Pancreas (tissue), 10 donors: Measurements from ENCODE around the gene ANGEL2. TPM values are rescaled to one million over a fixed set of nuclear protein-coding genes. Genes with fewer than 3 reads are reported as not detected.
A peak's percentile ranks its signal among the peaks of the same experiment; 100 is the strongest.

ENCODE experiments used
- ATAC-seq, 4 donors: fragments of 200-7000 bp; cut with Tn5 transposase; one replicate each; pipeline versions ENCODE4 v1.8.0 to v1.9.1; 2020; ENCODE audit warnings: mild to moderate bottlenecking in 4 of 4, moderate library complexity in 4 of 4
- DNase-seq, 6 donors: peaks; one replicate each; pipeline ENCODE4 v3.0.0-alpha.2; 2020
- FAIRE-seq: peaks from 2 replicates; lab custom pipeline; 2012; peaks lifted over from hg19 to GRCh38; lab: Jason Lieb, UNC
- H3K27ac ChIP-seq, 4 donors: fragments of 200-600 bp; sonication (generic); 1 replicate in 3 of 4; 2 replicates in 1 of 4; pipeline versions ENCODE4 v1.5.0 to v1.8.0; 2020
- H3K27me3 ChIP-seq, 4 donors: fragments of 200-600 bp; one replicate each; pipeline ENCODE4 v1.8.0; 2021
- H3K36me3 ChIP-seq, 3 donors: fragments of 200-600 bp; sonication (generic) in 1 of 3; one replicate each; pipeline versions ENCODE4 v1.5.0 to v1.8.0; 2020 to 2021
- H3K4me1 ChIP-seq, 3 donors: fragments of 200-600 bp; one replicate each; pipeline ENCODE4 v1.8.0; 2021
- H3K4me3 ChIP-seq, 4 donors: fragments of 200-600 bp; sonication (generic) in 2 of 4; one replicate each; pipeline versions ENCODE4 v1.5.0 to v1.8.0; 2020 to 2021
- H3K9me3 ChIP-seq, 4 donors: fragments of 200-600 bp; one replicate each; pipeline ENCODE4 v1.8.0; 2021
- WGBS, 2 donors: extraction: QIAGEN DNeasy Blood & Tissue Kit; methylation state at CpG; one replicate each; pipeline ENCODE4 v1.1.7; 2013; 5-methylcytosine and 5-hydroxymethylcytosine counted together
- intact Hi-C, 3 donors: fragments of 100-400 bp; cut with DNase I; formaldehyde crosslinking; loops; one replicate each; pipeline versions ENCODE4 v1.11.1 to v1.14.2; 2022
- polyA plus RNA-seq, 2 donors: library from polyadenylated mRNA; stranded (reverse); fragments of 200-250 nt; gene quantifications; one replicate each; pipeline ENCODE4 v1.2.3, GENCODE V29; 2013
- total RNA-seq, 6 donors: library from RNA; stranded (reverse); fragmentation: NEBNext Ultra II Directional in 4 of 6; extraction: Animal tissue kit (Norgen Biotek cat#: 25700) in 4 of 6; gene quantifications; one replicate each; pipeline versions ENCODE4 v1.2.1 to v1.2.4, GENCODE V29; 2021 to 2023
- TF ChIP-seq, protein P1 (sequence below), 4 donors: fragments of 200-600 bp; sonication (generic) in 3 of 4; IDR thresholded peaks; one replicate each; pipeline versions ENCODE4 v1.5.0 to v1.8.0; 2021; ENCODE audit warnings: antibody characterized with exemption in 4 of 4
- donor health status: healthy with polysubstance abuse.
- donor health status: DM: no; HTN: no; CAD: no; lungs with moderate emphysema.
- donor health status: DM: no; HTN: no; CAD: no.
- donor health status: control.
- donor health status: control.
- donor health status: Bipolar disorder and iron deficiency.
- donor health status: DM: yes; HTN: yes; CAD: no.
- donor health status: DM: no; HTN: no; CAD: no.
- donor health status: DM: no; HTN: no; CAD: no.
- donor health status: DM: yes; HTN: yes; CAD: no.

The ANGEL2 gene
- total and polyA plus RNA-seq, 8 donors, result 9.8 to 17.2 (median 11.8) TPM

DNA sequence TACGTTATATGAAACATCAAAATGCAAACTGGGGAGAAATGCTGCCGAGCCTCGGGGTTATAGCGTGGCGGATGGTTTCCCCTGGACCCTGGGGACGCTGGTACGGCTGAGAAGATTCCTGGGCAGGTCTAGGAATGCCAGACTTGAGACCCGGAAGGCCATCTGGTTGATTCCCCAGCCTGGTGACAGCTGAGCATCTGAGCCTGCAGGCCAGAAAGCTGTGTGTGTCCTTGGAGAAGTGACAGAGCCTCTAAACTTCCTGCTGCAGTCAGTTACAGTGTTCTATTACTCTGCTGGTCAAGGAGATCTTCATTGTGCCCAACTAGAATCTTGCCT, 63.1 kb downstream of the ANGEL2 start:
- Histone ChIP-seq H3K27ac (no peak overlapping the region), H3K9me3 (no peaks in the 10 kb centered on the region), H3K27me3 (no peaks in the 10 kb centered on the region), H3K4me1 (no peaks in the 10 kb centered on the region), H3K4me3 (no peak overlapping the region), H3K36me3 (no peaks in the 10 kb centered on the region)
- DNase-seq (no peak), FAIRE-seq (no peak), ATAC-seq (no peak)
- TF ChIP-seq, protein P1, sequence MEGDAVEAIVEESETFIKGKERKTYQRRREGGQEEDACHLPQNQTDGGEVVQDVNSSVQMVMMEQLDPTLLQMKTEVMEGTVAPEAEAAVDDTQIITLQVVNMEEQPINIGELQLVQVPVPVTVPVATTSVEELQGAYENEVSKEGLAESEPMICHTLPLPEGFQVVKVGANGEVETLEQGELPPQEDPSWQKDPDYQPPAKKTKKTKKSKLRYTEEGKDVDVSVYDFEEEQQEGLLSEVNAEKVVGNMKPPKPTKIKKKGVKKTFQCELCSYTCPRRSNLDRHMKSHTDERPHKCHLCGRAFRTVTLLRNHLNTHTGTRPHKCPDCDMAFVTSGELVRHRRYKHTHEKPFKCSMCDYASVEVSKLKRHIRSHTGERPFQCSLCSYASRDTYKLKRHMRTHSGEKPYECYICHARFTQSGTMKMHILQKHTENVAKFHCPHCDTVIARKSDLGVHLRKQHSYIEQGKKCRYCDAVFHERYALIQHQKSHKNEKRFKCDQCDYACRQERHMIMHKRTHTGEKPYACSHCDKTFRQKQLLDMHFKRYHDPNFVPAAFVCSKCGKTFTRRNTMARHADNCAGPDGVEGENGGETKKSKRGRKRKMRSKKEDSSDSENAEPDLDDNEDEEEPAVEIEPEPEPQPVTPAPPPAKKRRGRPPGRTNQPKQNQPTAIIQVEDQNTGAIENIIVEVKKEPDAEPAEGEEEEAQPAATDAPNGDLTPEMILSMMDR (IDR thresholded peaks at IDR 0.05), result no peak
- WGBS, 2 donors, result 70 to 76% methylated on average over 8 of the region's 8 CpGs
- intact Hi-C loops, result no loop called here

DNA sequence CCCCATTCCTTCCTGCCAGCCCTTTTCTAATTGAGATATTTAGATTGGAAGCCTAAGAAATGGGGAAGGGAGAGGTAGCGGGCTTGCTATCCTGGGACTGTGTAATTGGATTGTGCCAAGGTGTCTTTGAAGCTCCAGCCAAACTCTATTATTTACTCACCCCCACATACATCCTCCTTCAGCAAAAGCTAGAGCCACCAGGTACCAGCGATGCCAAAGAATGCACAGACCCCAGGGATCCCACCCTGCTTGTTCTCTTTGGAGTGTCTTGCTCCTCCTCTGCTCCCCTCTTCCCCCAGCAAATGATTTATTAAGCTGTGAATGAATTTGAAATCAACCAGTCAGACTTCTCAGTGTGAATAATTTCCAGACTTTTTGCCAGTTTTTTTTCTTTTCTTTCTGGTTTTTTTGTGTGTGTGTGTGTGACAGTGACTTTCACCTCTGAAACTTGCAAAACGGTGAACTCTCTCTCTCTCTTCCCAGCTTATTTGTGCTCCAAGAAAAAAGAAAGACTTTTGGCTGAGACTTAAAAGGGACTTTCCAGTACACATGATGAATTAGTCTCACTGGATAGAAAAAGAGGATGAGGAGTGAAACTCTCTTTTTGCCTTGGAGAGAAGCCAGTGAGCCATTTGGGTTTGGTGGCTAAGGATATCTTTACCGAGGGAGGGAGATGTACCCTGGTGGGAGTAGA, 63.6 kb downstream of the ANGEL2 start:
- Histone ChIP-seq H3K4me1 (no peaks in the 10 kb centered on the region), H3K27ac (no peak overlapping the region), H3K4me3 (no peak overlapping the region), H3K27me3 (no peaks in the 10 kb centered on the region), H3K9me3 (no peaks in the 10 kb centered on the region), H3K36me3 (no peaks in the 10 kb centered on the region)
- TF ChIP-seq, protein P1 (IDR thresholded peaks at IDR 0.05), result no peak
- intact Hi-C loops, result no loop called here
- FAIRE-seq, result no peak
- no peak for ATAC-seq
- DNase-seq, result no peak
- 41 to 44% methylated on average over 4 of the region's 4 CpGs for WGBS, 2 donors

DNA sequence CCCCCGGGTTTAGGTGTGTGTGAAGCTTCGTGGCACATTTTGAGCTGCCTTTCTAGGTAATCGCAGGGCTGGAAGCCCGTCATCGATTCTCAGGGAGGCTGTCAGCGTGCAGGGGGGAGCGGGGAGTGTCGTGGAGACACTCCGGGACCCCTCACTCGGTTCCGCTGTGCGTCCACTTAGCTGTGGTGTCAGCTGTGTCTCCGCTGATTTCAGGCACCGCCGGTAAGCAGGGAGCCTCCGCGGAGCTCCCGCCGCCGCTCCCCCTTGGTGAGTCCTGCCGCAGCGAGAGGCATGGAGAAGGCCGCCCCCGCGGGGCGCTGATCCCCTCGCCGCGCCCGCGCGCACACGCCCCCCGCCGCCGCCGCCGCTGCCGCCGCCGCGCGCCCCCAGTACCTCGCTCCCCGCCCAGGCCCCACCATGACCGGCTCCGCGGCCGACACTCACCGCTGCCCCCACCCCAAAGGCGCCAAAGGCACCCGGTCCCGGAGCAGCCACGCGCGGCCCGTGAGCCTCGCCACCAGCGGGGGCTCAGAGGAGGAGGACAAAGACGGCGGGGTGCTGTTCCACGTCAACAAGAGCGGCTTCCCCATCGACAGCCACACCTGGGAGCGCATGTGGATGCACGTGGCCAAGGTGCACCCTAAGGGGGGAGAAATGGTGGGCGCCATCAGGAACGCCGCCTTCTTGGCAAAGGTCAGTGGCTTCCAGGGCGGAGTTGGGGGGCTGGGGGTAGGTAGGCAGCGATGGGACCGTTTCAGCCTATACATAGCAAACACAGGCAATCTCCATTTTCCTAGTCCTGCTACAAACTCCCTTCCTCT, 64.3 kb downstream of the ANGEL2 start:
- ATAC-seq (peak in 2 of 4 donors; percentile 19 to 25), FAIRE-seq (no peak), DNase-seq (peak in 3 of 6 donors; percentile 20 to 62 (median 60))
- H3K4me1 ChIP-seq, result no peaks in the 10 kb centered on the region
- TF ChIP-seq, protein P1 (IDR thresholded peaks at IDR 0.05), result no peak
- no peak overlapping the region for H3K27ac ChIP-seq
- H3K27me3 ChIP-seq, result no peaks in the 10 kb centered on the region
- WGBS, 2 donors, result 4 to 5% methylated on average over 69 to 72 of the region's 72 CpGs
- peak overlapping the region; percentile 14 to 63 (median 31) for H3K4me3 ChIP-seq
- intact Hi-C loops, result no loop called here
- no peaks in the 10 kb centered on the region for H3K36me3 ChIP-seq
- no peaks in the 10 kb centered on the region for H3K9me3 ChIP-seq

DNA sequence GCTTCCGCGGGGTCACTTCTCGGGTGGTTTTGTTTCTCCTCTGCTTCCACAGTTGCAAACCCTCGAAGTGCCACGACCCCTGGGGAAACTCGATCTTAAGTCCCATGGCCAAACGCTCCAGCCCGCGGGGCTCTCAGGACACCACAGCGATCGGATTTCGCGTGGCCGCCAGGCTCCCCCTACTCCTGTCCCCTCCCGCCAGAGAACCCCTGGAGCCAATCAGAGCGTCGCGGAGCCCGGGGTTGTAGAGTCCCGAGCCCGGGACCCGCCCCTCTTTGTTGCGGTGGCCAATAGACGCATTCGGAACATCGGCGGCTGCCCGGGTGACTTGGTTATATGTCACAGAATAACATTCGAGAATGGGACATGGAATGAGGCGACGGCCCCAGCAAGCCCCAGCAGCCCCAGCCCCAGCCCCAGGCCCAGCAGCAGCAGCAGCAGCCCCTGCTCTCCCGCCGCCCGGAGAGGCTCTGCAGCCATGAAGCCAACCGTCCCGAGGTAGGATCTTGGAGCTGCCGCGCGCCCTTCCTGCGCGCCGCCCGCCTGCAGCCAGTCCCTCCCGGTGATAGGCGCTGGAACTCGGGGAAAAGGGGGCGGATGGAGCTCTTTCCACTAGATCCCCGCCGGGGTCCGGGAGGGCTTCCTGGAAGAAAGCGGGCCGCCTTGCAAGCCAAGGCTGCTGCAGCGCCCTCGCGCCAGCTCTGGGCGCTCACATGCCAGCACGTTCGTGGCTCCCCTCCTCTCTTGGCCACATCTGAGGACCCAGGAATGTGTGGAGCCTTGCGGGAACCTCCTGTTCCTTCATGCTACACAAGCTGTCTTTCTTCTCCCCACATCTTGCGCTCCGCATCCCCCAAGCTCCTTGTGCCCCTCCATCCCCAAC, 65.2 kb downstream of the ANGEL2 start, which contains the start of gene VASH2:
Gene VASH2 (plus strand): TSS at position 299 of the 883 bp plus-strand sequence. CDS start 1,002 bp downstream, outside the sequence.
- no peaks in the 10 kb centered on the region for H3K9me3 ChIP-seq
- peak within 1 kb of the TSS; percentile 14 to 63 (median 31) for H3K4me3 ChIP-seq
- intact Hi-C loops, result no loop called here
- no peaks in the 10 kb centered on the region for H3K27me3 ChIP-seq
- ATAC-seq (peak; percentile 98 to 99 (median 98)), FAIRE-seq (no peak), DNase-seq (peak; percentile 55 to 82 (median 75))
- TF ChIP-seq, protein P1 (IDR thresholded peaks at IDR 0.05), result no peak
- 1% methylated on average over 57 to 61 of the region's 61 CpGs for WGBS, 2 donors
- H3K36me3 ChIP-seq, result no peaks in the 10 kb centered on the region
- no peak within 1 kb of the TSS for H3K27ac ChIP-seq
- no peaks in the 10 kb centered on the region for H3K4me1 ChIP-seq
